Lower lobe of right lung (tissue), 2 donors: ENCODE data around the gene FMNL2. TPM values are rescaled to one million over a fixed set of nuclear protein-coding genes. Genes with fewer than 3 reads are reported as not detected.

Source experiments
- ATAC-seq, 2 donors: fragments of 200-7000 bp; cut with Tn5 transposase; one replicate each; pipeline ENCODE4 v1.9.1; 2020 to 2022; ENCODE audit warnings: mild to moderate bottlenecking in 2 of 2, moderate library complexity in 2 of 2
- DNase-seq: peaks from one replicate; pipeline ENCODE4 v3.0.0-alpha.2; 2020
- H3K27ac ChIP-seq: fragments of 200-600 bp; one replicate; pipeline ENCODE4 v1.8.0; 2022
- H3K27me3 ChIP-seq: fragments of 200-600 bp; one replicate; pipeline ENCODE4 v1.8.0; 2022; ENCODE audit warnings: low read depth
- H3K36me3 ChIP-seq: fragments of 200-600 bp; one replicate; pipeline ENCODE4 v1.8.0; 2022; ENCODE audit warnings: mild to moderate bottlenecking
- H3K4me1 ChIP-seq: fragments of 200-600 bp; one replicate; pipeline ENCODE4 v1.8.0; 2022
- H3K4me3 ChIP-seq: fragments of 200-600 bp; one replicate; pipeline ENCODE4 v1.8.0; 2022; ENCODE audit warnings: mild to moderate bottlenecking
- H3K9me3 ChIP-seq: fragments of 200-600 bp; one replicate; pipeline ENCODE4 v1.8.0; 2022
- intact Hi-C: fragments of 100-400 bp; cut with DNase I; formaldehyde crosslinking; loops from one replicate; pipeline ENCODE4 v1.11.0; 2022
- total RNA-seq: library from RNA; stranded (reverse); fragmentation: NEBNext Ultra II Directional; extraction: Animal tissue kit (Norgen Biotek cat#: 25700); gene quantifications from one replicate; pipeline ENCODE4 v1.2.1, GENCODE V29; 2021
- TF ChIP-seq, protein P1 (sequence below): fragments of 200-600 bp; IDR thresholded peaks from one replicate; pipeline ENCODE4 v1.8.0; 2022; ENCODE audit warnings: antibody characterized with exemption, mild to moderate bottlenecking
- donor health status: DM: no; HTN: yes; CAD: no; lungs with severe emphysema.

The FMNL2 gene
- total RNA-seq, 1 donor from 2014 or later = 77.9 TPM

DNA sequence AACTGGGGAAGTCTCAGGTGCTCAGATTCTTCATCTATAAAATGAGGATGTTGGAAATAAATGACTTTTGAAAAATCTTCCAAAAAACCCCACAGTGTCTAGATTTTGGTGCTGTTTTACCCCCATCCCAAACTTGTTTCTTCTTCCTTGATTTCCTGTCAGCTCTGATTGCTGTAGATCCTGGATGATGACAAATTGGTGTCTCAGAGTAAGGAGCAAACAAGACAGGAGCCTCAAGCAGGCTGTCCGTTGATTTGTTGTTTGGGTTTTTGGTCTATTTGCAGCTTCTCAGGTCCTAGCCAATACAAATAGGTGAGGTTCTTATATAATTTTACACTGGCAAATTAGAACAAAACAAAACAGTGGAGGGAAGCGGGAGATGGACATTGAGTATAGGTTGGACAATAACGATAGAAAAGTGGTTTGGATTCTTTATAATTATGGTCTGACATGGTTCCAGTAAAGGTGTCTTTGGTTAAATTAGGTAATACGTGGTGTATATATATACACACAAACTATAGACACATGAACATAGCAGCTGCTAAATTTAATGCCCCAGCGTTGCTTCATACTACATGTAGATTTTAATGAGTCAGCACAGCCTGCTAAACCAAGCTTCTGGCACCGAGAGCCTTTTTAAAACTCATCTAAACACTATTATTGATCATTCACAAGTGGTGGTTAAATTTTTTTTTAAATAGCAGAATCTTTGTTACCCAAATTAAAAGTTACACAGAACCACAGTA lies 142.5 kb downstream of the FMNL2 start:
- DNase-seq = no peak
- intact Hi-C loops = no loop called here

DNA sequence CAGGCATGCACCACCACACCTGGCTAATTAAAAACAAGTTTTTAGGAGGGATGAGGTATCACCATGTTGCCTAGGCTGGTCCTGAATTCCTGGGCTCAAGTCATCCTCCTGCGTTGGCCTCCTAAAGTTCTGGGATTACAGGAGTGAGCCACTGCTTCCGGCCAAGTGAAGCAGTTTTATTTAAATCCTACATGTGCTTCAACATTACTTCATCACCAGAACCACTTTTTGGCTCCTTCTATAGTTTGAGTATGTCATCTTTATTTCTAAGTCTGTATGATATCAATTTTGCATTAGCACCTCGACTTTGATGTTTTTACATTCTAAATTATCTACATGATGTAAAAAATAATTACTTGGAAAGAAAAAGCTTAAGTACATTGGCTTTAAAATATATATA lies 144.3 kb downstream of the FMNL2 start:
- no peaks in the 10 kb centered on the region for H3K27me3 ChIP-seq
- no peak overlapping the region for H3K27ac ChIP-seq
- H3K4me1 ChIP-seq = no peaks in the 10 kb centered on the region
- no peak for DNase-seq
- TF ChIP-seq, protein P1, sequence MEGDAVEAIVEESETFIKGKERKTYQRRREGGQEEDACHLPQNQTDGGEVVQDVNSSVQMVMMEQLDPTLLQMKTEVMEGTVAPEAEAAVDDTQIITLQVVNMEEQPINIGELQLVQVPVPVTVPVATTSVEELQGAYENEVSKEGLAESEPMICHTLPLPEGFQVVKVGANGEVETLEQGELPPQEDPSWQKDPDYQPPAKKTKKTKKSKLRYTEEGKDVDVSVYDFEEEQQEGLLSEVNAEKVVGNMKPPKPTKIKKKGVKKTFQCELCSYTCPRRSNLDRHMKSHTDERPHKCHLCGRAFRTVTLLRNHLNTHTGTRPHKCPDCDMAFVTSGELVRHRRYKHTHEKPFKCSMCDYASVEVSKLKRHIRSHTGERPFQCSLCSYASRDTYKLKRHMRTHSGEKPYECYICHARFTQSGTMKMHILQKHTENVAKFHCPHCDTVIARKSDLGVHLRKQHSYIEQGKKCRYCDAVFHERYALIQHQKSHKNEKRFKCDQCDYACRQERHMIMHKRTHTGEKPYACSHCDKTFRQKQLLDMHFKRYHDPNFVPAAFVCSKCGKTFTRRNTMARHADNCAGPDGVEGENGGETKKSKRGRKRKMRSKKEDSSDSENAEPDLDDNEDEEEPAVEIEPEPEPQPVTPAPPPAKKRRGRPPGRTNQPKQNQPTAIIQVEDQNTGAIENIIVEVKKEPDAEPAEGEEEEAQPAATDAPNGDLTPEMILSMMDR = no peak
- no peaks in the 10 kb centered on the region for H3K9me3 ChIP-seq
- H3K36me3 ChIP-seq = no peaks in the 10 kb centered on the region
- H3K4me3 ChIP-seq = no peak overlapping the region
- intact Hi-C loops = no loop called here
- ATAC-seq = no peak

More for the DNA sequence above, 142.5 kb downstream of the FMNL2 start:
- Histone ChIP-seq H3K4me3 (no peak overlapping the region), H3K36me3 (no peaks in the 10 kb centered on the region), H3K4me1 (peaks cover 2% of the 10 kb centered on the region), H3K27ac (no peak overlapping the region), H3K27me3 (no peaks in the 10 kb centered on the region), H3K9me3 (no peaks in the 10 kb centered on the region)
- TF ChIP-seq, protein P1 = no peak
- ATAC-seq = no peak

DNA sequence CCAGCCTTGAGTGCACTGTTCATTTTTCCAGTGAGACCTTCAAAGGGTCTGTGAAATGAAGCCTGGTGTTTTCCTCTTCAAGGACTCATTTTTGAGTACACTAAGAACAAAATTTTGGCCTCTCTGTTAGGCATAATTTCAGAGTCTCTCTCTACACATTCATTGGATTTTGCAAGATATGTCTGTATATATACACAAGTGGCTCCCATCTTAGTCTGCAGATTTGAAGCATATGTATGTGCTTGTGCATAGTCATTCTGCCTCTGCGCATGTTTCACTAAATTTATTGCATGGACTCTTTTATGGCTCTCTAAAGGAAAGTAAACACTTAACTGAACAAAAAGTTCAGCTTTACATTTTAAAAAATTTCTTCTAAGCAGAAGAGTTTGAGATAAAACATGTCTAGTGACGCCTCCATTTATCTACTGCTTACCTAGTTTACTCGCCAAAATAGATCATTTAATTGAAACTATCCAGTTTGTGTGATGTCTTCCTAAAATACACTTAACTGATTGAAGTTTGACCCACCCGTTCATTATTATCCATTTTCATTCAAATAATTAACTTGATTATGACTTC lies 145.9 kb downstream of the FMNL2 start:
- intact Hi-C loops = no loop called here
- no peaks in the 10 kb centered on the region for H3K9me3 ChIP-seq
- H3K4me3 ChIP-seq = no peak overlapping the region
- peaks cover 8% of the 10 kb centered on the region for H3K4me1 ChIP-seq
- DNase-seq (no peak), ATAC-seq (no peak)
- H3K36me3 ChIP-seq = no peaks in the 10 kb centered on the region
- TF ChIP-seq, protein P1 = no peak
- H3K27me3 ChIP-seq = no peaks in the 10 kb centered on the region
- H3K27ac ChIP-seq = no peak overlapping the region

DNA sequence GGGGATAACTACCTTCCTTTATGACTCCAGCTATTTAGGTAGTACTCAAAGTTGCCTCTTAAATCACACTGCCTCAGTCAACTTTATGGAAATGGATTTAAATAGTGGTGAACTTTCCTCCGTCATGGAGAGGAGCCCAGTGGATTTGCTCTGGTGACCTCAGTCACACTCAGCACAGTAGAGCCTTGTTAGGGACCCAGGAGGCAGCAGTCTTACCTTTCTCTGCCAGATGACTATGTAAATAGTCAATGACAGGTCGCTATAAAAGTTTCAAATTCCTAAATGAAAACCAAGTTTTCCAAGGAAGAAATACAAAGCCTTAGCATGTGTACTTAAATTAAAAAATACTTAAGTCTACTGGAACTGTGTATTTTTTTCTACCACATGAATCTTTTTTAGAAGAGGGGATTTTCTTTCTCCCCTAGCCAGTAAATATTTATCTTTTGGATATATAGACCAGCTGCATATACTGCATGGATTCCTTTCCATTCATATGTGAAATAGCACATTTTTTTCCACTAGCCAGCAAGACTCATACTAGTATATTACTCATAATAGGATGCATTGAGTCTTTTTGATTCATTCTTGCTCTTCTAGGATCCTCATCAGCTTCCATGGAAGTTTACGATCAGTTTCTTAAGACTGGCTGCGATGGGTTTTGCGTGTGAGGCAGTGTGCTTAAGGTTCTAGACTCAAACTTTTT lies 147.1 kb downstream of the FMNL2 start:
- TF ChIP-seq, protein P1 = no peak
- no peak overlapping the region for H3K4me3 ChIP-seq
- no peak for ATAC-seq
- H3K4me1 ChIP-seq = peaks cover 19% of the 10 kb centered on the region
- H3K27ac ChIP-seq = no peak overlapping the region
- intact Hi-C loops = no loop called here
- no peaks in the 10 kb centered on the region for H3K9me3 ChIP-seq
- DNase-seq = no peak
- no peaks in the 10 kb centered on the region for H3K27me3 ChIP-seq
- no peaks in the 10 kb centered on the region for H3K36me3 ChIP-seq

DNA sequence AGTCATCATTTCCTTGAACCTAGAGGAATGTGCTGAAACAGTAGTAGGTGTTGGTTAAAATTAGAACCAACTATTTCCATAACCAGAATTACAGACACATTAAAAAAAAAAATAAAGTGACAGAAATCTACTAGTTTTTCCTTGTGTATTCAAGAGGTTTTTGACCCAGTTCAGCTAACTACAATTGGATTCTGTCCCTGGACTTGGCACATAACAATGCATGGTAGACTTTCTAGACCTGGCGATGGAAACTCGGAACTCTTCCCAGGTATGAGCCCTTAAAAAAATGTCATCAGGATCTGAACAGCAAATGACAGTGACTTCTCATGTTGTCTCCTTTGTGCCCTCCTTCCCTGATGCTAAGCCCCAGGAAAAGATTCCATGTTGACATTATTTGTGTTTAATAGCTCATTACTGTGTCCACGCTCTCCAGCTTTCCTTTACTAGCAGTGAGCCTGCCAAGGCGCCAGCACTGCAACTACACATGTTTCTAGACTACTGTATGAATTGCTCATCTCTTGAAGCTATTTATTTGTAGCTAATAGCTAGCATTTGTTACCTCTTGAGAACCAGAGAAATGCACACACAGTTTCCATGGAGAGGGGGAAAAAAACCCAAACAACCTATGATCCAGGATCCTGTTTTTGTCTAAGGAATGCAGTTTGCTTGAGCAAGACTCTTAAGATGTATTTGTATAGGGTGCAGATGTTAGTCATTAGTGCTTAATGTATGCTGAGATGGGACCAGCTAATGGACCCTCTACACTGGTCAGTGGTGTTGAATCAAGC lies 148.5 kb downstream of the FMNL2 start:
- Histone ChIP-seq H3K36me3 (no peaks in the 10 kb centered on the region), H3K4me1 (peaks cover 33% of the 10 kb centered on the region), H3K4me3 (no peak overlapping the region), H3K27me3 (no peaks in the 10 kb centered on the region), H3K27ac (no peak overlapping the region), H3K9me3 (no peaks in the 10 kb centered on the region)
- DNase-seq (no peak), ATAC-seq (peak in 1 of 2 donors; percentile 39)
- TF ChIP-seq, protein P1 = no peak
- intact Hi-C loops = no loop called here
